HEK293 (cell line): ENCODE measurements around the gene MIEN1.

ENCODE experiments used
- BCL11B ChIP-seq: fragments of 450-650 bp; formaldehyde crosslinking; IDR thresholded peaks from 2 replicates; pipeline ENCODE4 v1.5.1; 2016; ENCODE audit warnings: low read depth, missing biosample characterization, missing genetic modification characterization
- BCL6B ChIP-seq: fragments of 450-650 bp; formaldehyde crosslinking; IDR thresholded peaks from 2 replicates; pipeline ENCODE4 v1.5.1; 2017; ENCODE audit warnings: missing biosample characterization, missing genetic modification characterization
- CTCF ChIP-seq: fragments of 450-650 bp; formaldehyde crosslinking; IDR thresholded peaks from 2 replicates; pipeline ENCODE4 v1.5.1; 2016; ENCODE audit warnings: missing biosample characterization, missing genetic modification characterization
- EGR2 ChIP-seq: fragments of 450-650 bp; formaldehyde crosslinking; IDR thresholded peaks from 2 replicates; pipeline ENCODE4 v1.5.1; 2016; ENCODE audit warnings: low read depth, missing biosample characterization, missing genetic modification characterization
- HOXA7 ChIP-seq: sonication (generic); formaldehyde crosslinking; IDR thresholded peaks from 2 replicates; pipeline ENCODE4 v1.8.1; 2022; ENCODE audit warnings: missing genetic modification reagents, borderline replicate concordance
- IKZF3 ChIP-seq: fragments of 450-650 bp; IDR thresholded peaks from 2 replicates; pipeline ENCODE4 v1.5.0; 2018; ENCODE audit warnings: missing biosample characterization, mild to moderate bottlenecking, missing genetic modification characterization, moderate library complexity
- KLF7 ChIP-seq: fragments of 450-650 bp; formaldehyde crosslinking; IDR thresholded peaks from 2 replicates; pipeline ENCODE4 v1.5.1; 2016; ENCODE audit warnings: missing biosample characterization, missing genetic modification characterization, borderline replicate concordance
- KLF8 ChIP-seq: fragments of 450-650 bp; formaldehyde crosslinking; IDR thresholded peaks from 2 replicates; pipeline ENCODE4 v1.5.1; 2016; ENCODE audit warnings: missing biosample characterization, missing genetic modification characterization
- TRIM28 ChIP-seq: IDR thresholded peaks from 2 replicates; pipeline ENCODE4 v1.6.1; 2011; ENCODE audit warnings: low read length, control low read depth, borderline replicate concordance
- ZBTB1 ChIP-seq: fragments of 450-650 bp; formaldehyde crosslinking; IDR thresholded peaks from 2 replicates; pipeline ENCODE4 v1.5.1; 2016; ENCODE audit warnings: missing biosample characterization, missing genetic modification characterization
- ZBTB8A ChIP-seq: fragments of 450-650 bp; formaldehyde crosslinking; IDR thresholded peaks from 2 replicates; pipeline ENCODE4 v1.5.1; 2016; ENCODE audit warnings: missing biosample characterization, missing genetic modification characterization
- ZIC2 ChIP-seq: fragments of 450-650 bp; formaldehyde crosslinking; IDR thresholded peaks from 2 replicates; pipeline ENCODE4 v1.5.1; 2016; ENCODE audit warnings: missing biosample characterization, missing genetic modification characterization
- ZNF121 ChIP-seq: fragments of 450-650 bp; formaldehyde crosslinking; IDR thresholded peaks from 2 replicates; pipeline ENCODE4 v1.5.1; 2016; ENCODE audit warnings: missing biosample characterization, missing genetic modification characterization
- ZNF132 ChIP-seq: fragments of 450-650 bp; formaldehyde crosslinking; IDR thresholded peaks from 2 replicates; pipeline ENCODE4 v1.5.1; 2017; ENCODE audit warnings: missing biosample characterization, missing genetic modification characterization, borderline replicate concordance
- ZNF148 ChIP-seq: fragments of 450-650 bp; formaldehyde crosslinking; IDR thresholded peaks from 2 replicates; pipeline ENCODE4 v1.5.0; 2017; ENCODE audit warnings: missing biosample characterization, missing genetic modification characterization, borderline replicate concordance
- ZNF221 ChIP-seq: fragments of 450-650 bp; formaldehyde crosslinking; IDR thresholded peaks from 2 replicates; pipeline ENCODE4 v1.5.1; 2017; ENCODE audit warnings: missing biosample characterization, missing genetic modification characterization, borderline replicate concordance
- ZNF302 ChIP-seq: fragments of 450-650 bp; formaldehyde crosslinking; IDR thresholded peaks from 2 replicates; pipeline ENCODE4 v1.5.1; 2016; ENCODE audit warnings: missing biosample characterization, missing genetic modification characterization, low read depth
- ZNF324 ChIP-seq: fragments of 450-650 bp; formaldehyde crosslinking; IDR thresholded peaks from 2 replicates; pipeline ENCODE4 v1.5.1; 2016; ENCODE audit warnings: missing biosample characterization, missing genetic modification characterization
- ZNF501 ChIP-seq: fragments of 450-650 bp; formaldehyde crosslinking; IDR thresholded peaks from 2 replicates; pipeline ENCODE4 v1.5.1; 2016; ENCODE audit warnings: missing biosample characterization, missing genetic modification characterization
- ZNF596 ChIP-seq: fragments of 450-650 bp; IDR thresholded peaks from 2 replicates; pipeline ENCODE4 v1.5.0; 2018; ENCODE audit warnings: missing biosample characterization, mild to moderate bottlenecking, missing genetic modification characterization, moderate library complexity
- ZNF658 ChIP-seq: fragments of 450-650 bp; formaldehyde crosslinking; IDR thresholded peaks from 2 replicates; pipeline ENCODE4; 2016; ENCODE audit warnings: missing biosample characterization, missing genetic modification characterization
- ZNF677 ChIP-seq: fragments of 450-650 bp; IDR thresholded peaks from 2 replicates; pipeline ENCODE4 v1.5.0; 2018; ENCODE audit warnings: missing biosample characterization, mild to moderate bottlenecking, missing genetic modification characterization, moderate library complexity
- ZNF707 ChIP-seq: fragments of 450-650 bp; formaldehyde crosslinking; IDR thresholded peaks from 2 replicates; pipeline ENCODE4 v1.5.1; 2016; ENCODE audit warnings: missing biosample characterization, missing genetic modification characterization
- ZNF785 ChIP-seq: fragments of 450-650 bp; formaldehyde crosslinking; IDR thresholded peaks from 2 replicates; pipeline ENCODE4 v1.5.1; 2016; ENCODE audit warnings: missing biosample characterization, missing genetic modification characterization
- ZNF792 ChIP-seq: fragments of 450-650 bp; formaldehyde crosslinking; IDR thresholded peaks from 2 replicates; pipeline ENCODE4 v1.5.1; 2016; ENCODE audit warnings: missing biosample characterization, missing genetic modification characterization
- ZSCAN18 ChIP-seq: fragments of 450-650 bp; formaldehyde crosslinking; IDR thresholded peaks from 2 replicates; pipeline ENCODE4 v1.5.1; 2016; ENCODE audit warnings: missing biosample characterization, missing genetic modification characterization
- ZSCAN5A ChIP-seq: fragments of 450-650 bp; formaldehyde crosslinking; IDR thresholded peaks from 2 replicates; pipeline ENCODE4 v1.5.1; 2016; ENCODE audit warnings: missing biosample characterization, missing genetic modification characterization
- TF ChIP-seq, protein P1 (sequence below): fragments of 450-650 bp; formaldehyde crosslinking; IDR thresholded peaks from 2 replicates; pipeline ENCODE4 v1.5.1; 2016; ENCODE audit warnings: missing biosample characterization, missing genetic modification characterization
- TF ChIP-seq, protein P2 (sequence below): fragments of 450-650 bp; formaldehyde crosslinking; IDR thresholded peaks from 2 replicates; pipeline ENCODE4 v1.5.1; 2016; ENCODE audit warnings: missing biosample characterization, missing genetic modification characterization

The MIEN1 gene

GRCh38 chr17:39769974-39770587, 39.7 kb upstream of the MIEN1 start (continued):
- TF ChIP-seq ZBTB8A (tag by site-specific recombination) (peak; percentile 49), ZNF785 (tag by site-specific recombination) (no peak), IKZF3 (tag by site-specific recombination) (no peak; the same call in none of the 2 replicates), ZSCAN18 (tag by site-specific recombination) (no peak), ZIC2 (tag by site-specific recombination) (no peak), ZNF121 (tag by site-specific recombination) (no peak), HOXA7 (no peak), ZNF658 (tag by site-specific recombination) (no peak), ZNF792 (peak; percentile 68; the same call in 1 of the 2 replicates), ZNF501 (tag by site-specific recombination) (peak; percentile 95), ZNF302 (tag by site-specific recombination) (no peak), TRIM28 (peak; percentile 87), ZNF221 (tag by site-specific recombination) (no peak), ZNF132 (no peak), KLF7 (tag by site-specific recombination) (peak; percentile 75; the same call in 1 of the 2 replicates), ZNF596 (tag by site-specific recombination) (peak; percentile 49; the same call in 1 of the 2 replicates), ZNF148 (tag by site-specific recombination) (no peak), KLF8 (tag by site-specific recombination) (peak; percentile 97), ZBTB1 (tag by site-specific recombination) (peak; percentile 91; the same call in 1 of the 2 replicates), ZNF324 (0 out of 2 replicates have a peak, but pooled peaks have one; percentile 73), EGR2 (no peak), ZNF677 (tag by site-specific recombination) (no peak), BCL6B (tag by site-specific recombination) (0 out of 2 replicates have a peak, but pooled peaks have one; percentile 48), BCL11B (peak; percentile 83), ZSCAN5A (tag by site-specific recombination) (0 out of 2 replicates have a peak, but pooled peaks have one; percentile 62), ZNF707 (no peak), CTCF (tag by site-specific recombination) (no peak)
- TF ChIP-seq, protein P1, sequence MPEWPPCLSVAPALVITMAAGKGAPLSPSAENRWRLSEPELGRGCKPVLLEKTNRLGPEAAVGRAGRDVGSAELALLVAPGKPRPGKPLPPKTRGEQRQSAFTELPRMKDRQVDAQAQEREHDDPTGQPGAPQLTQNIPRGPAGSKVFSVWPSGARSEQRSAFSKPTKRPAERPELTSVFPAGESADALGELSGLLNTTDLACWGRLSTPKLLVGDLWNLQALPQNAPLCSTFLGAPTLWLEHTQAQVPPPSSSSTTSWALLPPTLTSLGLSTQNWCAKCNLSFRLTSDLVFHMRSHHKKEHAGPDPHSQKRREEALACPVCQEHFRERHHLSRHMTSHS (tag by site-specific recombination): no peak
- TF ChIP-seq, protein P2, sequence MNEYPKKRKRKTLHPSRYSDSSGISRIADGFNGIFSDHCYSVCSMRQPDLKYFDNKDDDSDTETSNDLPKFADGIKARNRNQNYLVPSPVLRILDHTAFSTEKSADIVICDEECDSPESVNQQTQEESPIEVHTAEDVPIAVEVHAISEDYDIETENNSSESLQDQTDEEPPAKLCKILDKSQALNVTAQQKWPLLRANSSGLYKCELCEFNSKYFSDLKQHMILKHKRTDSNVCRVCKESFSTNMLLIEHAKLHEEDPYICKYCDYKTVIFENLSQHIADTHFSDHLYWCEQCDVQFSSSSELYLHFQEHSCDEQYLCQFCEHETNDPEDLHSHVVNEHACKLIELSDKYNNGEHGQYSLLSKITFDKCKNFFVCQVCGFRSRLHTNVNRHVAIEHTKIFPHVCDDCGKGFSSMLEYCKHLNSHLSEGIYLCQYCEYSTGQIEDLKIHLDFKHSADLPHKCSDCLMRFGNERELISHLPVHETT (tag by site-specific recombination): peak; percentile 99
